A549 treated with Mapracorat at 1 μM for 4 hours (cell line): ENCODE results near the gene TMEM114. TPM values are rescaled to one million over a fixed set of nuclear protein-coding genes. Genes with fewer than 3 reads are reported as not detected.

Experiments used
- total RNA-seq: library from RNA; stranded (reverse); fragments of 200-300 nt; extraction: Qiagen RNA extraction; gene quantifications from 5 replicates; pipeline ENCODE4 v1.2.3, GENCODE V29; 2022

The TMEM114 gene
- not detected in 5 replicates for total RNA-seq

DNA sequence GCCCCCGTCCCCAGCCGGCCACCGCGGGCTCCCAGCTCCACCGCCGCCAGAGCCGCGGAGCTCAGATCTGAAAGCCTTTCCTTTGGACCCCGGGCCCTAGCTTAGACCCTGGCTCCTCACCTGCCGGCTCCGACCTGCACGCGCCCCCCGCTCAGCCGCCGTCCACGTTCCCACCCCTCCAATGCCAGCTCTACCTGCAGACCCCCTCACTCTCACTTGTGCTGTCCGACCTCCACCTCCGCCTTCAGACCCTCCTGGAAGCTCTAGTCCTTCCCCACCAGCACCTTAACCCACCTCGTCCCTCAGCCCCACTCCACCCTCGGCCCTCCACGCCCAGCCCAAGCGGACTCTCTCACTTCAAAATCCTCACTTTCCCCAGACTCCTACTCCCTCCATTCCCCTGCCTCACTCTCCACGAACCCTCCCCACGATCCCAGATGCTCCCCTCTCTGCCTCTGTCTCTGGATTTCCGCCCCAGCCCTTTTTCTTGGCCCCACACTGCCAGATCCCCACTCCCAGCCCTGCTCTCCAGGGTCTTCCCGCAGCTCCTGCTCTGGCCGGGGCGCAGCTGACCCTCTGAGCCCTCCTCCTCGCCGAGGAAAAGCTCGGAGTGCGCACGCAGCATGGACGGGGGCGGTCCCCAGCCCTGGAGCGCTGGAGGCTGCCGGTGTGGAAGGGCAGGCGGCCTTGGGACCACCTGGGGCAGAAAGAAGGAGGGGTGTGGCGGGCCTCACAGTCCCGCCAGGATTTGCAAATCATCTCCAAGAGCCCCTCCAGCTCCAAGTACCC, at the start of gene TMEM114:
TSS of gene TMEM114 (minus strand) at position 612 of the 789 bp plus-strand sequence. CDS start 673 bp downstream, outside the sequence.

GRCh38 chr16:8621572-8622314, 31.4 kb upstream of the TMEM114 start, which contains the start of gene METTL22:
Gene METTL22, plus strand, starts transcription at chr16:8621698. Its CDS starts 3,968 bp downstream, at chr16:8625666.

Other genes with a start within 250 kb of the TMEM114 start
- gene METTL22, start 31.2 kb upstream of the TMEM114 start, total RNA-seq = 21.8 to 25.7 TPM (median 25.4 TPM) in 5 replicates
- gene ABAT, start 84.1 kb upstream of the TMEM114 start, total RNA-seq = 0.26 to 0.35 TPM (median 0.31 TPM) in 5 replicates
- gene TMEM186, start 207.1 kb upstream of the TMEM114 start, total RNA-seq = 12.4 to 14.9 TPM (median 14.2 TPM) in 5 replicates
- gene PMM2, start 207.3 kb upstream of the TMEM114 start, total RNA-seq = 89.9 to 102 TPM (median 95.6 TPM) in 5 replicates